ENCODE data around the gene MCU.

- TF ChIP-seq POLR2AphosphoS5 (IDR thresholded peaks at IDR 0.05; ENCODE audit: low read depth, low read length) (no peak), POLR2A (IDR thresholded peaks at IDR 0.05; ENCODE audit: low read depth, low read length) (no peak), TAF1 (IDR thresholded peaks at IDR 0.05; ENCODE audit: borderline replicate concordance, low read depth, low read length) (no peak)
Observed at GRCh38 chr10:72816565-72816964, 124.6 kb downstream of the MCU start.

Measured in GM12892 (cell line).